ENCODE data around the gene SEMA4G. TPM values are rescaled to one million over a fixed set of nuclear protein-coding genes. Genes with fewer than 3 reads are reported as not detected.

Gene SEMA4G
- total RNA-seq, 2 experiments from 2014 or later, result 0.68 to 0.98 TPM

DNA sequence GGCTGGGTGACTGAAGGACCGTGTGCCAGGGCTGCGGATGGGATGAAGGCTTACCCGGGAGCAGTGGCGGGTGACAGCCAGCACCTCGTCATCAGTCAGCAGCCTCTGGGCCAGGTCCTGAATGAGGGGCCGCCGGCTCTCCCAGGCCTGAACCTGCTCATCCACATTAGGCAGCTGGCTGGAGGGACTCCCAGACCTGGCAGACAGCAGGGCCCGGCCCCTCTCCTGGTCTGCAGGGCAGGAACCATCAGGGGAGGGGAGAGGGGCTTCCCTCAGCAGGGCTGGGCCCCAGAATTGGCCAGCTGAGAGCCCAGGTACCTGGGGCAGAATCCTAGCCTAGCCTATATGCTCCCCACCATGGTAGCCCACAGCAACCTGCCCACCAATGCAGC lies 46.3 kb downstream of the SEMA4G start:
- POLR2A ChIA-PET, result interaction anchor here (0.6 to 4.8 kb wide), 5 partner anchors 15 to 46 kb away, joined by 3 to 25 read pairs (median 4); partner anchors contain the start of genes KAZALD1, PDZD7 and SFXN3
- no peak overlapping the region for H3K4me3 Mint-ChIP-seq
- H3K27me3 Mint-ChIP-seq, result peaks cover 38% of the 10 kb centered on the region
- H3K4me1 Mint-ChIP-seq, result peaks cover 24% of the 10 kb centered on the region
- no peaks in the 10 kb centered on the region for H3K36me3 Mint-ChIP-seq (ENCODE audit: low read depth)
- no peak overlapping the region for H3K27ac Mint-ChIP-seq
- H3K9me3 Mint-ChIP-seq, result no peaks in the 10 kb centered on the region
- no peak for DNase-seq
- CTCF ChIA-PET, result interaction anchor here (0.6 to 6.9 kb wide), 9 partner anchors 13 to 582 kb away, joined by 3 to 186 read pairs (median 8); partner anchors contain the start of genes LZTS2, MRPL43, PDZD7 and SFXN3

DNA sequence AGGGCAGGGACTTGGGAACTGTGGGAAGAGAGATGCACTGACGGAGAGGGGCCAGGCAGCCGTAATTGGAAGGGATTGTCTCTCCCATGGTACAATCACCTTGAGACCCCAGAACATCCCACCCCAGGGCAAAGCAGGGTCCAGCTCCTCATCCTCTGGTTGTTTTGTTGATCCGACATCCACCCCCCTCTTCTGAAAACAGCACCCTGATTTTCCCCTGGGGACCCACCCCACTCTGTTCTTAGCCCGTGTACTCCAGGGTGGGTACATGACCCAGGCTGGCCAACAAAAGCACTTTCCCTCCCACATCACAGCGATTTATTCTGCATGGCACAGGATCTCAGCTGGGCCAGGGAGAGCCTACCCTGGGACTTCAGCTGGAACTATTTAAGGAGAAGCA lies 47.5 kb downstream of the SEMA4G start:
- POLR2A ChIA-PET, result interaction anchor here (0.6 to 4.8 kb wide), 4 partner anchors 14 to 46 kb away, joined by 3 to 25 read pairs (median 3); partner anchors contain the start of genes KAZALD1, PDZD7 and SFXN3
- Mint-ChIP-seq H3K27me3 (peaks cover 42% of the 10 kb centered on the region), H3K4me1 (peaks cover 24% of the 10 kb centered on the region)

DNA sequence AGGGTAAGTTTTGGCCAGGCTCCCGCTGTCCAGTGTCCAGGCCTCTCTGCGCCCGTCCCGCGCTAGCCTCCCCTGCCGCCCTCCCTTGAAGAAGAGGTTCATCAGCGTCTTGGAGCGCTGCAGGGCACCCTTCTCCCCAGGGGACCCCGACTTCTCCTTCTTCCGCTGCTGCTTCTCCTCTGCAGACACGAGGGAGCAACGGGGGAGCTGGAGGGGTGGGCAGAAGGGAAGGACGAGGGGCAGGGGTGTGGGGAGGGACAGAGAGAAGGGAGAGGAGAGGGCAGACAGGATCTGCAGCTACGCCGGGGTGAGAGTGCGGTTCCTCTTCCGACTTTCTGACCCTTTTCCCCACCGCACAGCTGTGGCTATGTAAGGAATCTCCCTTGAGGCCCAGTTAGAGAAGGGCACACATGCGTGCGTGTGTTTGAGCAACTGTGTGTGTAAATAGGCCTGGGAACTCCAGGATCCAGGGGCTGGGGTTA lies 48.9 kb downstream of the SEMA4G start:
- Mint-ChIP-seq H3K9me3 (no peaks in the 10 kb centered on the region), H3K36me3 (ENCODE audit: low read depth) (no peaks in the 10 kb centered on the region), H3K4me1 (peaks cover 17% of the 10 kb centered on the region), H3K27ac (no peak overlapping the region), H3K27me3 (peaks cover 40% of the 10 kb centered on the region), H3K4me3 (no peak overlapping the region)
- POLR2A ChIA-PET, result interaction anchor here (4.8 kb wide), 1 partner anchor 12 kb away, joined by 25 read pairs; the partner anchor contains the start of genes PDZD7 and SFXN3
- no peak for DNase-seq
- CTCF ChIA-PET, result interaction anchor here (0.6 to 6.9 kb wide), 12 partner anchors 10 to 1114 kb away, joined by 3 to 186 read pairs (median 12); partner anchors contain the start of genes LZTS2, PDZD7 and SFXN3

More for the DNA sequence above, 47.5 kb downstream of the SEMA4G start:
- Mint-ChIP-seq H3K9me3 (no peaks in the 10 kb centered on the region), H3K27ac (no peak overlapping the region), H3K4me3 (no peak overlapping the region), H3K36me3 (ENCODE audit: low read depth) (no peaks in the 10 kb centered on the region)
- CTCF ChIA-PET, result interaction anchor here (1.0 to 6.9 kb wide), 7 partner anchors 12 to 125 kb away, joined by 3 to 186 read pairs (median 23); partner anchors contain the start of genes LZTS2, PDZD7, SFXN3 and SLF2
- no peak for DNase-seq

DNA sequence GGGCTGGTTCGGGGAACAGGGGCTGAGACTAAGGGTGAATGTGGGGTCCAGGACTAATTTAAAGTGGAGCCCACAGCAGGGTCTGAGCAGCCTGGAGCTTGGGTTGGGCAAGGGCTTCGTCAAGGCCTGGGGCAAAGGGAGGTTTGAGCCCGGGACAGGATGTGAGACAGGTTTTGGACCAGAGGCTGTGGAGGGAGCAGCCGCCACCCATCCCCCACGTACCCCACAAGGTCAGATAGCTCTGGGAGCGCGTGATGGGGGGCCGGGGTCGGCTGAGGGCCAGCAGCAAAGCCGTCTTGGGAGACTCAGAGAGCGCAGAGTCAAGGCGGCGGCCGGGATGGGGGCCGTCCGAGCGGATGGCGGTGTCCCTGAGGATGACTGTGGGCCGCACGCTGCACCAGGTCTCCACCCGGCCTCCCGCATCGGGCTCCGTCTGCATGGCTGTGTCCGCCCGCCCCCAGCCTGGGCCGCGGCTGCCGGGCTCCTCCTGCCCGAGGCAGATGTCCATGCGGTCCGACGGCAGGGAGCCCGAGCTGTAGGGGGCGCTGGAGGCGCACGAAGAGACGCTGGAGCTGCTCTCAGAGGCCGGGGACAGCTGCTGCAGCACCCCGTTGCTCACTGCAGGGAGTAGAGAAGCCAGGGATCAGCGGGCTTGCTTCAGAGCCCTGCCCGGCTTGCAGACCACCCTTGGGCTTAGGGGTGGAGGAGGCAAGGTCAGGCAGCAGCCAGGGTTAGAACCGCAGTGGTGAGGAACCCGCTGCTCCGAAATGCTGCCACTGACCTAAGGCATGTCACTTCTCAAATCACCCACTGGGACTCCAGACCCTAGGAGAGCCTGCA lies 49.5 kb downstream of the SEMA4G start:
- peaks cover 13% of the 10 kb centered on the region for H3K4me1 Mint-ChIP-seq
- no peaks in the 10 kb centered on the region for H3K9me3 Mint-ChIP-seq
- no peak overlapping the region for H3K27ac Mint-ChIP-seq
- H3K27me3 Mint-ChIP-seq, result peaks cover 37% of the 10 kb centered on the region
- CTCF ChIA-PET, result interaction anchor here (0.6 to 6.9 kb wide), 17 partner anchors 10 to 123 kb away, joined by 3 to 186 read pairs (median 9); partner anchors contain the start of genes KAZALD1, LZTS2, PDZD7 and SFXN3
- peak; percentile 84 for DNase-seq
- no peaks in the 10 kb centered on the region for H3K36me3 Mint-ChIP-seq (ENCODE audit: low read depth)
- POLR2A ChIA-PET, result interaction anchor here (1.3 kb wide), 1 partner anchor 12 kb away, joined by 6 read pairs; the partner anchor contains the start of genes PDZD7 and SFXN3
- H3K4me3 Mint-ChIP-seq, result no peak overlapping the region

Other genes with a start within 250 kb of the SEMA4G start
- gene PAX2, start 223.9 kb upstream of the SEMA4G start, total RNA-seq, result not detected
- 10 to 100 TPM; 34.9 to 37.2 TPM for gene SLF2, start 56.5 kb upstream of the SEMA4G start, total RNA-seq
- gene MRPL43, start 18.0 kb downstream of the SEMA4G start, total RNA-seq, result 10 to 100 TPM; 47.8 to 49.3 TPM
- 1 to 10 TPM; 6.4 to 7.1 TPM for gene TWNK, start 18.0 kb downstream of the SEMA4G start, total RNA-seq
- 10 to 100 TPM; 17.3 to 18.5 TPM for gene LZTS2, start 30.3 kb downstream of the SEMA4G start, total RNA-seq
- 1 to 10 TPM; 1.1 to 1.9 TPM for gene PDZD7, start 61.6 kb downstream of the SEMA4G start, total RNA-seq
- 10 to 100 TPM; 91.4 to 95.0 TPM for gene SFXN3, start 61.7 kb downstream of the SEMA4G start, total RNA-seq
- gene KAZALD1, start 92.5 kb downstream of the SEMA4G start, total RNA-seq, result under 1 TPM; 0.35 to 0.53 TPM
- not detected for gene TLX1, start 161.8 kb downstream of the SEMA4G start, total RNA-seq

Measured in activated CD4-positive, alpha-beta memory T cell treated with anti-CD3 and anti-CD28 coated beads, Interleukin-2, amount 10 ng/mL, durations not matched to agents 7 days and 5 days (primary cell).